GM19035 (cell line): ENCODE data around the gene EXOC5.
"Not testable (repeated sequence)": the region's sequence is repeated elsewhere in the genome, so short reads cannot be mapped to it uniquely, and the experiment has no call there.

Experiments
- ATAC-seq: cut with Tn5 transposase; IDR thresholded peaks from one replicate; pipeline ENCODE4 v1.9.1; 2021; ENCODE audit not compliant: unreplicated experiment

The EXOC5 gene

GRCh38 chr14:57259672-57260071, 9.0 kb downstream of the EXOC5 start:
- no peak for ATAC-seq

- ATAC-seq = not testable (repeated sequence)
Observed at GRCh38 chr14:57258221-57258620, 10.5 kb downstream of the EXOC5 start.

- ATAC-seq = no peak
Observed at GRCh38 chr14:57254884-57255283, 13.8 kb downstream of the EXOC5 start.

- no peak for ATAC-seq
Observed at GRCh38 chr14:57246933-57247657, 21.6 kb downstream of the EXOC5 start.

GRCh38 chr14:57245941-57246340, 22.8 kb downstream of the EXOC5 start:
- ATAC-seq = no peak

- no peak for ATAC-seq
Observed at GRCh38 chr14:57244106-57244505, 24.6 kb downstream of the EXOC5 start.

GRCh38 chr14:57243320-57243719, 25.4 kb downstream of the EXOC5 start:
- no peak for ATAC-seq

GRCh38 chr14:57240115-57240514, 28.6 kb downstream of the EXOC5 start:
- ATAC-seq = not testable (repeated sequence)

- ATAC-seq = no peak
Observed at GRCh38 chr14:57232006-57232405, 36.7 kb downstream of the EXOC5 start.

GRCh38 chr14:57228320-57228719, 40.4 kb downstream of the EXOC5 start:
- not testable (repeated sequence) for ATAC-seq

- ATAC-seq = no peak
Observed at GRCh38 chr14:57227083-57227482, 41.6 kb downstream of the EXOC5 start.

GRCh38 chr14:57221931-57222330, 46.8 kb downstream of the EXOC5 start:
- ATAC-seq = no peak

- no peak for ATAC-seq
Observed at GRCh38 chr14:57212919-57213318, 55.8 kb downstream of the EXOC5 start.

- no peak for ATAC-seq
Observed at GRCh38 chr14:57209561-57209960, 59.1 kb downstream of the EXOC5 start.

- ATAC-seq = no peak
Observed at GRCh38 chr14:57205938-57206337, 62.8 kb downstream of the EXOC5 start.

GRCh38 chr14:57202672-57203071, 66.0 kb downstream of the EXOC5 start:
- ATAC-seq = not testable (repeated sequence)

GRCh38 chr14:57199921-57200320, 68.8 kb downstream of the EXOC5 start:
- no peak for ATAC-seq

GRCh38 chr14:57189070-57189469, 79.6 kb downstream of the EXOC5 start:
- ATAC-seq = no peak

GRCh38 chr14:57182760-57183503, 85.8 kb downstream of the EXOC5 start:
- no peak for ATAC-seq

GRCh38 chr14:57179273-57179672, 89.4 kb downstream of the EXOC5 start:
- no peak for ATAC-seq

- no peak for ATAC-seq
Observed at GRCh38 chr14:57174466-57174865, 94.2 kb downstream of the EXOC5 start.

GRCh38 chr14:57171903-57172302, 96.8 kb downstream of the EXOC5 start:
- no peak for ATAC-seq
